ENCODE measurements around the gene CEP290. TPM values are rescaled to one million over a fixed set of nuclear protein-coding genes. Genes with fewer than 3 reads are reported as not detected.
A peak's percentile ranks its signal among the peaks of the same experiment; 100 is the strongest.

CEP290 gene
- polyA plus RNA-seq = 10 to 100 TPM in 1 of 4 donors, 1 to 10 TPM in 3; 1.9 to 13.6 (median 3.4) TPM
- long read RNA-seq, donor 1, partial matches to known transcripts = 63 of 63 reads
- long read RNA-seq, donor 1, other reads (novel, unspliced or antisense) = 0 of 63 reads
- long read RNA-seq, donor 2, partial matches to known transcripts = 5 of 5 reads
- long read RNA-seq, donor 2, other reads (novel, unspliced or antisense) = 0 of 5 reads
- long read RNA-seq, donor 3, partial matches to known transcripts = 30 of 30 reads
- long read RNA-seq, donor 3, other reads (novel, unspliced or antisense) = 0 of 30 reads
- long read RNA-seq, donor 4 = 0 reads
- long read RNA-seq, donor 5, partial matches to known transcripts = 6 of 6 reads
- long read RNA-seq, donor 5, other reads (novel, unspliced or antisense) = 0 of 6 reads
- long read RNA-seq, donor 6 = 0 reads
- long read RNA-seq, donor 7 = 0 reads
- long read RNA-seq, donor 8 = 0 reads
- long read RNA-seq, donor 9 = 0 reads
- long read RNA-seq, donor 10, partial matches to known transcripts = 38 of 38 reads
- long read RNA-seq, donor 10, other reads (novel, unspliced or antisense) = 0 of 38 reads

- 0% methylated on average over 49 of the region's 49 CpGs for WGBS, 3 donors
These were observed at the start of gene CEP290, which contains the start of gene TMTC3 for GRCh38 chr12:88141774-88142609. CEP290 (minus strand) TSS chr12:88142088; CDS start chr12:88141307, 781 bp downstream. TMTC3 (plus strand) TSS chr12:88142307; CDS start chr12:88148316, 6,009 bp downstream.

DNA sequence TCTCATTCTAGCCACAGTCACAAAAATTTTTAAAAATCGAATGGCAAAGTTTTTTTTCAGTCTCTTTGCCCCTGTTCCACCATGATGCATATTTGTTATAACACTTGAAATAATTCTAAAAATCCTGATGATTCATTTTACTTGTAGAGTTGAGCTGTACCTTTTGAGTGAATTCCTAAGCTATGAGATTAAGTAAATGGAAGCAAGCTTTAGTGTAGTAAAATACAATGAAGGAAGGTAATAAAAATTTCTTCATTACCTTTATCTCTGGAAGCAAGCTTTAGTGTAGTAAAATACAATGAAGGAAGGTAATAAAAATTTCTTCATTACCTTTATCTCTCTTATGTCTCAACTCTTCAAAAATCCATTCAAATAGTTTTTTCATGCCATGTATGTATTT, 46.3 kb upstream of the CEP290 start:
- FAIRE-seq = no peak
- no peak overlapping the region for H3K27ac ChIP-seq (ENCODE audit: low read depth in 1 of 3, low read length in 2 of 3)
- H3K27me3 ChIP-seq (ENCODE audit: control insufficient read depth in 3 of 3, insufficient read depth in 3 of 3, low read length in 3 of 3) = no peaks in the 10 kb centered on the region
- H3K36me3 ChIP-seq (ENCODE audit: control insufficient read depth in 3 of 3, insufficient read depth in 2 of 3, low read depth in 1 of 3, low read length in 3 of 3) = peaks cover 0 to 13% (median 9%) of the 10 kb centered on the region in 3 donors
- 26 to 66% (median 47%) methylated on average over 1 of the region's 1 CpG for WGBS, 3 donors
- H3K9me3 ChIP-seq (ENCODE audit: control insufficient read depth in 2 of 2, insufficient read depth in 1 of 2, low read depth in 1 of 2, low read length in 1 of 2) = peaks cover 0 to 9% of the 10 kb centered on the region in 2 donors
- H3K4me3 ChIP-seq (ENCODE audit: low read depth in 1 of 3, low read length in 3 of 3) = no peak overlapping the region
- peak; percentile 23 to 24 for DNase-seq
- peaks cover 0 to 2% (median 0%) of the 10 kb centered on the region in 3 donors for H3K4me1 ChIP-seq (ENCODE audit: control insufficient read depth in 3 of 3, insufficient read depth in 2 of 3, low read depth in 1 of 3, low read length in 2 of 3)

More at GRCh38 chr12:88141774-88142609, at the start of gene CEP290, which contains the start of gene TMTC3:
- Histone ChIP-seq H3K36me3 (ENCODE audit: control insufficient read depth in 3 of 3, insufficient read depth in 2 of 3, low read depth in 1 of 3, low read length in 3 of 3) (peaks cover 0 to 5% (median 3%) of the 10 kb centered on the region in 3 donors), H3K4me3 (ENCODE audit: low read depth in 1 of 3, low read length in 3 of 3) (peak within 1 kb of the TSS; percentile 51 to 97 (median 79)), H3K4me1 (ENCODE audit: control insufficient read depth in 3 of 3, insufficient read depth in 2 of 3, low read depth in 1 of 3, low read length in 2 of 3) (peaks cover 2 to 25% (median 6%) of the 10 kb centered on the region in 3 donors), H3K9me3 (ENCODE audit: control insufficient read depth in 2 of 2, insufficient read depth in 1 of 2, low read depth in 1 of 2, low read length in 1 of 2) (no peaks in the 10 kb centered on the region), H3K27ac (ENCODE audit: low read depth in 1 of 3, low read length in 2 of 3) (peak within 1 kb of the TSS; percentile 86 to 93 (median 86)), H3K27me3 (ENCODE audit: control insufficient read depth in 3 of 3, insufficient read depth in 3 of 3, low read length in 3 of 3) (no peaks in the 10 kb centered on the region)
- DNase-seq = peak; percentile 99 to 100
- FAIRE-seq = peak; percentile 92

GRCh38 chr12:88187571-88187970, 45.7 kb upstream of the CEP290 start:
- no peak for FAIRE-seq
- no peak overlapping the region for H3K4me3 ChIP-seq (ENCODE audit: low read depth in 1 of 3, low read length in 3 of 3)
- peaks cover 0 to 13% (median 10%) of the 10 kb centered on the region in 3 donors for H3K36me3 ChIP-seq (ENCODE audit: control insufficient read depth in 3 of 3, insufficient read depth in 2 of 3, low read depth in 1 of 3, low read length in 3 of 3)
- H3K27me3 ChIP-seq (ENCODE audit: control insufficient read depth in 3 of 3, insufficient read depth in 3 of 3, low read length in 3 of 3) = no peaks in the 10 kb centered on the region
- H3K27ac ChIP-seq (ENCODE audit: low read depth in 1 of 3, low read length in 2 of 3) = no peak overlapping the region
- peaks cover 0 to 14% of the 10 kb centered on the region in 2 donors for H3K9me3 ChIP-seq (ENCODE audit: control insufficient read depth in 2 of 2, insufficient read depth in 1 of 2, low read depth in 1 of 2, low read length in 1 of 2)
- peaks cover 0 to 2% (median 0%) of the 10 kb centered on the region in 3 donors for H3K4me1 ChIP-seq (ENCODE audit: control insufficient read depth in 3 of 3, insufficient read depth in 2 of 3, low read depth in 1 of 3, low read length in 2 of 3)
- no peak for DNase-seq
- WGBS, 3 donors = 79 to 90% (median 87%) methylated on average over 2 of the region's 2 CpGs

DNA sequence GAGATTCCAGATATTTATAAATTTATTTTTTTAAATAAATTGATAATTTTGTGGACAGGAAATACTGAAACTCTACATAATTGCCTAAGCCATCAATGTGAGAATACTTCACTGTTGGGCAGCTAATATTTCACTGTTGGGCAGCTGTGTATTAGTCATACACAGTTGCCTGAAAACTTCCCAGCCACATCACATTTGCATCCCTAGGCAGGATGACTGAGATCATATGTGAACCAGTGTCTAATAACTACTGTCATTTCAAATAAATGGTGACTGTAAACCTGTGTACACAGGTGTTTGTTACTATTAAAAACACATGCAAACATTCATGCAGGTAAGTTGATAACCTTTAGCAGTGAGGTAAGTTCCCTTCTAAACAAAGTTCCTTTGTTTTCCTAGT, 44.1 kb upstream of the CEP290 start:
- H3K27me3 ChIP-seq (ENCODE audit: control insufficient read depth in 3 of 3, insufficient read depth in 3 of 3, low read length in 3 of 3) = no peaks in the 10 kb centered on the region
- H3K27ac ChIP-seq (ENCODE audit: low read depth in 1 of 3, low read length in 2 of 3) = no peak overlapping the region
- H3K36me3 ChIP-seq (ENCODE audit: control insufficient read depth in 3 of 3, insufficient read depth in 2 of 3, low read depth in 1 of 3, low read length in 3 of 3) = peaks cover under 1 to 13% (median 12%) of the 10 kb centered on the region in 3 donors
- FAIRE-seq (no peak), DNase-seq (no peak)
- H3K9me3 ChIP-seq (ENCODE audit: control insufficient read depth in 2 of 2, insufficient read depth in 1 of 2, low read depth in 1 of 2, low read length in 1 of 2) = peaks cover 0 to 24% of the 10 kb centered on the region in 2 donors
- H3K4me3 ChIP-seq (ENCODE audit: low read depth in 1 of 3, low read length in 3 of 3) = no peak overlapping the region
- H3K4me1 ChIP-seq (ENCODE audit: control insufficient read depth in 3 of 3, insufficient read depth in 2 of 3, low read depth in 1 of 3, low read length in 2 of 3) = peaks cover 0 to 7% (median 0%) of the 10 kb centered on the region in 3 donors

DNA sequence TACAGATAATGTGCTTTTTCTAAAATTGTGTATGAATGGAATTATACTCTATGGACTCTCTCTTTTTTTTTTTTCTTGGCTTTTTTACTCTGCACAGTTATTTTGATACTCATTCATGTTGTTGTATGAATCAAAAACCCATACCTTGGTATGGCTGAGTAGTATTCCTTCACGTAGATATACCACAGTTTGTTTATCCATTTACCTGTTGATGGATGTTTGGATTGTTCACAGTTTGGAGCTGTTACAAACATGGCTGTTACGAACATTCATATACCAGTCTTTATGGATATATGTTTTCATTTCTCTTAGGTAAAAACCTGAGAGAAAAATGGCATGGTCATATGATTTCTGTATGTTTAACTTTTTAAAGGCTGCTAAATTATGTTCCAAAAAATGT, 43.4 kb upstream of the CEP290 start:
- H3K27ac ChIP-seq (ENCODE audit: low read depth in 1 of 3, low read length in 2 of 3) = no peak overlapping the region
- H3K4me3 ChIP-seq (ENCODE audit: low read depth in 1 of 3, low read length in 3 of 3) = no peak overlapping the region
- FAIRE-seq = no peak
- peaks cover 0 to 24% of the 10 kb centered on the region in 2 donors for H3K9me3 ChIP-seq (ENCODE audit: control insufficient read depth in 2 of 2, insufficient read depth in 1 of 2, low read depth in 1 of 2, low read length in 1 of 2)
- no peak for DNase-seq
- peaks cover 3 to 14% (median 13%) of the 10 kb centered on the region in 3 donors for H3K36me3 ChIP-seq (ENCODE audit: control insufficient read depth in 3 of 3, insufficient read depth in 2 of 3, low read depth in 1 of 3, low read length in 3 of 3)
- H3K27me3 ChIP-seq (ENCODE audit: control insufficient read depth in 3 of 3, insufficient read depth in 3 of 3, low read length in 3 of 3) = no peaks in the 10 kb centered on the region
- H3K4me1 ChIP-seq (ENCODE audit: control insufficient read depth in 3 of 3, insufficient read depth in 2 of 3, low read depth in 1 of 3, low read length in 2 of 3) = peaks cover 0 to 7% (median 0%) of the 10 kb centered on the region in 3 donors
- 92 to 98% (median 98%) methylated on average over 2 of the region's 2 CpGs for WGBS, 3 donors

- peaks cover 0 to 24% of the 10 kb centered on the region in 2 donors for H3K9me3 ChIP-seq (ENCODE audit: control insufficient read depth in 2 of 2, insufficient read depth in 1 of 2, low read depth in 1 of 2, low read length in 1 of 2)
- H3K27ac ChIP-seq (ENCODE audit: low read depth in 1 of 3, low read length in 2 of 3) = no peak overlapping the region
- peaks cover 0 to 7% (median 0%) of the 10 kb centered on the region in 3 donors for H3K4me1 ChIP-seq (ENCODE audit: control insufficient read depth in 3 of 3, insufficient read depth in 2 of 3, low read depth in 1 of 3, low read length in 2 of 3)
- 59 to 91% (median 72%) methylated on average over 3 of the region's 3 CpGs for WGBS, 3 donors
- DNase-seq (no peak), FAIRE-seq (no peak)
- peaks cover 5 to 21% (median 17%) of the 10 kb centered on the region in 3 donors for H3K36me3 ChIP-seq (ENCODE audit: control insufficient read depth in 3 of 3, insufficient read depth in 2 of 3, low read depth in 1 of 3, low read length in 3 of 3)
- H3K4me3 ChIP-seq (ENCODE audit: low read depth in 1 of 3, low read length in 3 of 3) = no peak overlapping the region
- no peaks in the 10 kb centered on the region for H3K27me3 ChIP-seq (ENCODE audit: control insufficient read depth in 3 of 3, insufficient read depth in 3 of 3, low read length in 3 of 3)
These were observed 42.3 kb upstream of the CEP290 start for GRCh38 chr12:88184196-88184595.

GRCh38 chr12:88182416-88182815, 40.5 kb upstream of the CEP290 start:
- H3K27ac ChIP-seq (ENCODE audit: low read depth in 1 of 3, low read length in 2 of 3) = no peak overlapping the region
- H3K4me3 ChIP-seq (ENCODE audit: low read depth in 1 of 3, low read length in 3 of 3) = no peak overlapping the region
- WGBS, 3 donors = 49 to 83% (median 69%) methylated on average over 3 of the region's 3 CpGs
- peaks cover 0 to 5% (median 0%) of the 10 kb centered on the region in 3 donors for H3K4me1 ChIP-seq (ENCODE audit: control insufficient read depth in 3 of 3, insufficient read depth in 2 of 3, low read depth in 1 of 3, low read length in 2 of 3)
- H3K36me3 ChIP-seq (ENCODE audit: control insufficient read depth in 3 of 3, insufficient read depth in 2 of 3, low read depth in 1 of 3, low read length in 3 of 3) = peaks cover 5 to 21% (median 16%) of the 10 kb centered on the region in 3 donors
- FAIRE-seq (no peak), DNase-seq (no peak)
- no peaks in the 10 kb centered on the region for H3K27me3 ChIP-seq (ENCODE audit: control insufficient read depth in 3 of 3, insufficient read depth in 3 of 3, low read length in 3 of 3)
- peaks cover 0 to 24% of the 10 kb centered on the region in 2 donors for H3K9me3 ChIP-seq (ENCODE audit: control insufficient read depth in 2 of 2, insufficient read depth in 1 of 2, low read depth in 1 of 2, low read length in 1 of 2)

DNA sequence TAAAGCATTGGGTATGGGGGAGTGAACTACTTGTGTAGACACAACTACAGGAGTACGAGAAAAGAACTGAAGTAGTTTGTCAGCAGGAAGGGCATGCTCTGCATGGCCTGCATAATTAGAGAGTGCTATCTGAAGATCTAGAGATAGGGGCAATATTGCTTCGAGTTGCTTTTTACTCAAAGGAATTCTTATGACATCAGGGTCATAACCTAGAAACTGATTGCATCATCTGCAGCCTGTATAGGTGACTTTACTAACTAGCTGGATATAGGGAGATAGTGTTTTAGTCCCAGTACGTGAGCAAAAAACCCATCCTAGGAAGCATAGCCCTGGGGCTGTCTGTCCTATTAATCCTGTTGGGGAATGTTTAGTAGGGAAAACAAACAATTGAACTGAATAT, 40.0 kb upstream of the CEP290 start:
- Histone ChIP-seq H3K9me3 (ENCODE audit: control insufficient read depth in 2 of 2, insufficient read depth in 1 of 2, low read depth in 1 of 2, low read length in 1 of 2) (peaks cover 0 to 24% of the 10 kb centered on the region in 2 donors), H3K36me3 (ENCODE audit: control insufficient read depth in 3 of 3, insufficient read depth in 2 of 3, low read depth in 1 of 3, low read length in 3 of 3) (peaks cover 5 to 21% (median 19%) of the 10 kb centered on the region in 3 donors), H3K4me3 (ENCODE audit: low read depth in 1 of 3, low read length in 3 of 3) (no peak overlapping the region), H3K4me1 (ENCODE audit: control insufficient read depth in 3 of 3, insufficient read depth in 2 of 3, low read depth in 1 of 3, low read length in 2 of 3) (peaks cover 0 to 4% (median 0%) of the 10 kb centered on the region in 3 donors), H3K27ac (ENCODE audit: low read depth in 1 of 3, low read length in 2 of 3) (no peak overlapping the region), H3K27me3 (ENCODE audit: control insufficient read depth in 3 of 3, insufficient read depth in 3 of 3, low read length in 3 of 3) (no peaks in the 10 kb centered on the region)
- peak; percentile 20 to 48 for DNase-seq
- WGBS, 3 donors = 64 to 87% (median 77%) methylated on average over 3 of the region's 3 CpGs
- no peak for FAIRE-seq
